HL-60 (cell line): ENCODE measurements around the gene PDE11A.

ENCODE experiments used
- GABPA ChIP-seq: IDR thresholded peaks from 2 replicates; pipeline ENCODE4 v1.6.1; 2012; ENCODE audit warnings: low read depth
- POLR2AphosphoS5 ChIP-seq: IDR thresholded peaks from 2 replicates; pipeline ENCODE4 v1.6.1; 2012; ENCODE audit warnings: low read depth
- SPI1 ChIP-seq: IDR thresholded peaks from 2 replicates; pipeline ENCODE4 v1.6.1; 2012; ENCODE audit warnings: low read depth, mild to moderate bottlenecking, borderline replicate concordance
- TF ChIP-seq, protein P1 (sequence below): IDR thresholded peaks from one replicate; pipeline ENCODE4 v1.5.1; 2011; ENCODE audit warnings: low read length, control low read depth, inconsistent platforms; ENCODE audit not compliant: insufficient read depth
- TF ChIP-seq, protein P2 (sequence below): IDR thresholded peaks from 2 replicates; pipeline ENCODE4 v1.6.1; 2012; ENCODE audit warnings: low read depth; ENCODE audit not compliant: insufficient replicate concordance

DNA sequence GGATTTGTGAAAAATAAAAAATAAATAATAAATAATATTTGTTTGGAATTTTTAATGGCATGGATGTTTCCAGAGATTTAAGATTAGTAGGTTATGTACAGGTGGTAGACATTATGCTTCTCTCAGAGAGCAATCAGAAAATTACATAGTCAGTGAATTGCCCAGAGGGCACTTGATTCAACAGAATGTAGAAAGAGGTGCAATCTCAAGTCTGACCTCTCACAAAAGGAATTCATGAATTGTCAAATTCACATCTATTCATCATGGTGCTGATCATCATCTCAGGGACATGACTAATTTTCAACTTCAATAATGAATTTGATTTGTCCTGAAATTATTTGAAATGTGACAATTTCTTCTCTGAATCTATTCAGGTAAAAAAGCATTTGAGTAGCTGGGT lies 172.5 kb downstream of the PDE11A start:
- TF ChIP-seq, protein P1, sequence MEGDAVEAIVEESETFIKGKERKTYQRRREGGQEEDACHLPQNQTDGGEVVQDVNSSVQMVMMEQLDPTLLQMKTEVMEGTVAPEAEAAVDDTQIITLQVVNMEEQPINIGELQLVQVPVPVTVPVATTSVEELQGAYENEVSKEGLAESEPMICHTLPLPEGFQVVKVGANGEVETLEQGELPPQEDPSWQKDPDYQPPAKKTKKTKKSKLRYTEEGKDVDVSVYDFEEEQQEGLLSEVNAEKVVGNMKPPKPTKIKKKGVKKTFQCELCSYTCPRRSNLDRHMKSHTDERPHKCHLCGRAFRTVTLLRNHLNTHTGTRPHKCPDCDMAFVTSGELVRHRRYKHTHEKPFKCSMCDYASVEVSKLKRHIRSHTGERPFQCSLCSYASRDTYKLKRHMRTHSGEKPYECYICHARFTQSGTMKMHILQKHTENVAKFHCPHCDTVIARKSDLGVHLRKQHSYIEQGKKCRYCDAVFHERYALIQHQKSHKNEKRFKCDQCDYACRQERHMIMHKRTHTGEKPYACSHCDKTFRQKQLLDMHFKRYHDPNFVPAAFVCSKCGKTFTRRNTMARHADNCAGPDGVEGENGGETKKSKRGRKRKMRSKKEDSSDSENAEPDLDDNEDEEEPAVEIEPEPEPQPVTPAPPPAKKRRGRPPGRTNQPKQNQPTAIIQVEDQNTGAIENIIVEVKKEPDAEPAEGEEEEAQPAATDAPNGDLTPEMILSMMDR, result no peak
- TF ChIP-seq, protein P2, sequence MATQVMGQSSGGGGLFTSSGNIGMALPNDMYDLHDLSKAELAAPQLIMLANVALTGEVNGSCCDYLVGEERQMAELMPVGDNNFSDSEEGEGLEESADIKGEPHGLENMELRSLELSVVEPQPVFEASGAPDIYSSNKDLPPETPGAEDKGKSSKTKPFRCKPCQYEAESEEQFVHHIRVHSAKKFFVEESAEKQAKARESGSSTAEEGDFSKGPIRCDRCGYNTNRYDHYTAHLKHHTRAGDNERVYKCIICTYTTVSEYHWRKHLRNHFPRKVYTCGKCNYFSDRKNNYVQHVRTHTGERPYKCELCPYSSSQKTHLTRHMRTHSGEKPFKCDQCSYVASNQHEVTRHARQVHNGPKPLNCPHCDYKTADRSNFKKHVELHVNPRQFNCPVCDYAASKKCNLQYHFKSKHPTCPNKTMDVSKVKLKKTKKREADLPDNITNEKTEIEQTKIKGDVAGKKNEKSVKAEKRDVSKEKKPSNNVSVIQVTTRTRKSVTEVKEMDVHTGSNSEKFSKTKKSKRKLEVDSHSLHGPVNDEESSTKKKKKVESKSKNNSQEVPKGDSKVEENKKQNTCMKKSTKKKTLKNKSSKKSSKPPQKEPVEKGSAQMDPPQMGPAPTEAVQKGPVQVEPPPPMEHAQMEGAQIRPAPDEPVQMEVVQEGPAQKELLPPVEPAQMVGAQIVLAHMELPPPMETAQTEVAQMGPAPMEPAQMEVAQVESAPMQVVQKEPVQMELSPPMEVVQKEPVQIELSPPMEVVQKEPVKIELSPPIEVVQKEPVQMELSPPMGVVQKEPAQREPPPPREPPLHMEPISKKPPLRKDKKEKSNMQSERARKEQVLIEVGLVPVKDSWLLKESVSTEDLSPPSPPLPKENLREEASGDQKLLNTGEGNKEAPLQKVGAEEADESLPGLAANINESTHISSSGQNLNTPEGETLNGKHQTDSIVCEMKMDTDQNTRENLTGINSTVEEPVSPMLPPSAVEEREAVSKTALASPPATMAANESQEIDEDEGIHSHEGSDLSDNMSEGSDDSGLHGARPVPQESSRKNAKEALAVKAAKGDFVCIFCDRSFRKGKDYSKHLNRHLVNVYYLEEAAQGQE, result no peak
- TF ChIP-seq POLR2AphosphoS5, result no peak
- TF ChIP-seq SPI1, result no peak
- TF ChIP-seq GABPA, result no peak
